HL-60/S4 treated with phorbol 12-myristate 13-acetate at 8.2 ng/mL for 4 days and 3 days (cell line): Measurements from ENCODE around the gene FAM90A26.
"Not testable (repeated sequence)": the region's sequence is repeated elsewhere in the genome, so short reads cannot be mapped to it uniquely, and the experiment has no call there.

Experiments
- in situ Hi-C: fragments of 300-500 bp; cut with MboI; formaldehyde crosslinking; loops from 2 replicates; pipeline ENCODE4 v1.15.0; 2022; ENCODE audit warnings: low sequenced_read_pairs

The FAM90A26 gene

GRCh38 chr4:9169791-9170459 lies at the start of gene FAM90A26:
FAM90A26 (plus strand) TSS chr4:9170409; CDS start chr4:9173173, 2,764 bp downstream.
- in situ Hi-C loops: not testable (repeated sequence)

- in situ Hi-C loops: not testable (repeated sequence)
Observed at GRCh38 chr4:9122711-9123110, 47.5 kb upstream of the FAM90A26 start.

GRCh38 chr4:9123572-9124007 lies 46.6 kb upstream of the FAM90A26 start:
- in situ Hi-C loops: not testable (repeated sequence)

GRCh38 chr4:9125601-9126161 lies 44.5 kb upstream of the FAM90A26 start:
- in situ Hi-C loops: not testable (repeated sequence)

- in situ Hi-C loops: not testable (repeated sequence)
Observed at GRCh38 chr4:9131420-9131819, 38.8 kb upstream of the FAM90A26 start.

- in situ Hi-C loops: not testable (repeated sequence)
Observed at GRCh38 chr4:9132849-9133248, 37.4 kb upstream of the FAM90A26 start.

GRCh38 chr4:9134011-9134410 lies 36.2 kb upstream of the FAM90A26 start:
- in situ Hi-C loops: not testable (repeated sequence)

- in situ Hi-C loops: not testable (repeated sequence)
Observed at GRCh38 chr4:9134556-9134955, 35.7 kb upstream of the FAM90A26 start.

GRCh38 chr4:9141050-9141449 lies 29.2 kb upstream of the FAM90A26 start:
- in situ Hi-C loops: not testable (repeated sequence)

- in situ Hi-C loops: not testable (repeated sequence)
Observed at GRCh38 chr4:9142786-9143185, 27.4 kb upstream of the FAM90A26 start.

- in situ Hi-C loops: no loop called here
Observed at GRCh38 chr4:9143421-9144080, 26.7 kb upstream of the FAM90A26 start.

GRCh38 chr4:9146967-9147366 lies 23.2 kb upstream of the FAM90A26 start:
- in situ Hi-C loops: no loop called here

GRCh38 chr4:9147368-9147767 lies 22.8 kb upstream of the FAM90A26 start:
- in situ Hi-C loops: not testable (repeated sequence)

- in situ Hi-C loops: not testable (repeated sequence)
Observed at GRCh38 chr4:9148611-9149409, 21.4 kb upstream of the FAM90A26 start.

GRCh38 chr4:9151809-9152179 lies 18.4 kb upstream of the FAM90A26 start:
- in situ Hi-C loops: not testable (repeated sequence)

- in situ Hi-C loops: not testable (repeated sequence)
Observed at GRCh38 chr4:9152180-9153007, 17.8 kb upstream of the FAM90A26 start.

GRCh38 chr4:9153008-9153570 lies 17.1 kb upstream of the FAM90A26 start:
- in situ Hi-C loops: not testable (repeated sequence)

- in situ Hi-C loops: not testable (repeated sequence)
Observed at GRCh38 chr4:9153571-9154157, 16.5 kb upstream of the FAM90A26 start.

- in situ Hi-C loops: not testable (repeated sequence)
Observed at GRCh38 chr4:9155101-9155886, 14.9 kb upstream of the FAM90A26 start.
